Tibial artery (tissue), 4 donors: Measurements from ENCODE around the gene DEPDC7.

ENCODE experiments used
- DNase-seq, 2 donors: peaks; one replicate each; pipeline ENCODE4 v3.0.0-alpha.2; 2019
- H3K27ac ChIP-seq, 2 donors: fragments of 200-600 bp; sonication (generic) in 1 of 2; 1 replicate in 1 of 2; 2 replicates in 1 of 2; pipeline ENCODE4 v1.5.1; 2018 to 2019; ENCODE audit warnings: mild to moderate bottlenecking in 1 of 2
- H3K27me3 ChIP-seq, 2 donors: fragments of 200-600 bp; sonication (generic) in 1 of 2; one replicate each; pipeline versions ENCODE4 v1.5.1 to v1.6.0; 2016 to 2019
- H3K36me3 ChIP-seq, 3 donors: fragments of 200-600 bp; sonication (generic) in 2 of 3; one replicate each; pipeline ENCODE4 v1.5.1; 2016 to 2019; ENCODE audit warnings: mild to moderate bottlenecking in 2 of 3
- H3K4me1 ChIP-seq, 4 donors: fragments of 200-600 bp; sonication (generic) in 2 of 4; 1 replicate in 3 of 4; 2 replicates in 1 of 4; pipeline ENCODE4 v1.5.1; 2016 to 2019
- H3K4me3 ChIP-seq, 2 donors: fragments of 200-600 bp; sonication (generic) in 1 of 2; 1 replicate in 1 of 2; 2 replicates in 1 of 2; pipeline ENCODE4 v1.5.1; 2018 to 2019; ENCODE audit warnings: mild to moderate bottlenecking in 2 of 2
- H3K9me3 ChIP-seq, 3 donors: fragments of 200-600 bp; sonication (generic) in 1 of 3; one replicate each; pipeline ENCODE4 v1.5.1; 2016 to 2019
- CTCF ChIP-seq, 2 experiments: fragments of 200-600 bp in 1 of 2; fragments of 450-650 bp in 1 of 2; IDR thresholded peaks; one replicate each; pipeline ENCODE4 v1.5.1; 2017 to 2019; ENCODE audit warnings: antibody characterized with exemption in 2 of 2, mild to moderate bottlenecking in 1 of 2, moderate library complexity in 1 of 2
- intact Hi-C: fragments of 100-400 bp; cut with DNase I; formaldehyde crosslinking; loops from one replicate; pipeline ENCODE4 v1.15.0; 2023; ENCODE audit warnings: low total_unique reads

The DEPDC7 gene

GRCh38 chr11:33057284-33057683 is 41.6 kb downstream of the DEPDC7 start:
- TF ChIP-seq CTCF (IDR thresholded peaks at IDR 0.05): no peak
- Histone ChIP-seq H3K4me1 (no peaks in the 10 kb centered on the region), H3K27ac (no peak overlapping the region), H3K9me3 (no peaks in the 10 kb centered on the region), H3K4me3 (no peak overlapping the region), H3K36me3 (peaks cover 47 to 81% (median 66%) of the 10 kb centered on the region in 3 donors), H3K27me3 (no peaks in the 10 kb centered on the region)
- no peak for DNase-seq
- intact Hi-C loops: no loop called here

- Histone ChIP-seq H3K9me3 (no peaks in the 10 kb centered on the region), H3K27ac (no peak overlapping the region), H3K4me3 (no peak overlapping the region), H3K27me3 (no peaks in the 10 kb centered on the region), H3K36me3 (peaks cover 48 to 95% (median 79%) of the 10 kb centered on the region in 3 donors), H3K4me1 (no peaks in the 10 kb centered on the region)
- no peak for DNase-seq
- intact Hi-C loops: no loop called here
- no peak for TF ChIP-seq CTCF (IDR thresholded peaks at IDR 0.05)
These were observed 43.8 kb downstream of the DEPDC7 start for GRCh38 chr11:33059331-33060007.

- no peaks in the 10 kb centered on the region for H3K4me1 ChIP-seq
- no peak for DNase-seq
- no peak overlapping the region for H3K27ac ChIP-seq
- TF ChIP-seq CTCF (IDR thresholded peaks at IDR 0.05): no peak
- H3K4me3 ChIP-seq: no peak overlapping the region
- no peaks in the 10 kb centered on the region for H3K27me3 ChIP-seq
- H3K36me3 ChIP-seq: peaks cover 43 to 94% (median 78%) of the 10 kb centered on the region in 3 donors
- intact Hi-C loops: no loop called here
- no peaks in the 10 kb centered on the region for H3K9me3 ChIP-seq
These were observed 44.6 kb downstream of the DEPDC7 start for GRCh38 chr11:33060271-33060670.

DNA sequence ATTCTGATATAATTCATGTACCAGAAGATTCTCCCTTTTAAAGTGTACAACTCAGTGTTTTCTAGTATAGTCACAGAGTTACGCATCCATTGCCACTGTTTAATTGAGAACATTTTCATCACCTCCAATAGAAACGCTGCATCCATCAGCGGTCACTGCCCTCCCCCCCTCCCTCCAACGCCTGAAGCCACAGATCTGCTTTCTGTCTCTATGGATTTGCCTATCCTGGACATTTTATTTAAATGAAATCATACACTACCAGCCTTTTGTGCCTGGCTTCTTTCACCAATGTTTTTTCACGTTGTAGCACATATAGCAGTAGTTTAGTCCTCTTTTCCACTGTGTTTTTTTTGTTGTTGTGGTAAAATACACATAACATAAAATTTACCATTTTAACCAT is 46.5 kb downstream of the DEPDC7 start:
- DNase-seq: no peak
- Histone ChIP-seq H3K9me3 (no peaks in the 10 kb centered on the region), H3K27me3 (no peaks in the 10 kb centered on the region), H3K36me3 (peaks cover 49 to 95% (median 89%) of the 10 kb centered on the region in 3 donors), H3K4me1 (no peaks in the 10 kb centered on the region), H3K27ac (no peak overlapping the region), H3K4me3 (no peak overlapping the region)
- intact Hi-C loops: no loop called here
- no peak for TF ChIP-seq CTCF (IDR thresholded peaks at IDR 0.05)

- no peak for DNase-seq
- H3K36me3 ChIP-seq: peaks cover 48 to 95% (median 87%) of the 10 kb centered on the region in 3 donors
- TF ChIP-seq CTCF (IDR thresholded peaks at IDR 0.05): no peak
- intact Hi-C loops: no loop called here
- no peak overlapping the region for H3K27ac ChIP-seq
- H3K27me3 ChIP-seq: no peaks in the 10 kb centered on the region
- H3K9me3 ChIP-seq: no peaks in the 10 kb centered on the region
- no peaks in the 10 kb centered on the region for H3K4me1 ChIP-seq
- no peak overlapping the region for H3K4me3 ChIP-seq
These were observed 47.7 kb downstream of the DEPDC7 start for GRCh38 chr11:33063326-33063881.
